ENCODE results near the gene STRC. TPM values are rescaled to one million over a fixed set of nuclear protein-coding genes. Genes with fewer than 3 reads are reported as not detected.
"Not testable (repeated sequence)": the region's sequence is repeated elsewhere in the genome, so short reads cannot be mapped to it uniquely, and the experiment has no call there.

STRC gene
- total RNA-seq, 1 donor from 2014 or later, result not detected

GRCh38 chr15:43625106-43625505 lies 6.5 kb upstream of the STRC start:
- H3K9me3 ChIP-seq, result no peaks in the 10 kb centered on the region
- H3K4me1 ChIP-seq, result no peaks in the 10 kb centered on the region
- intact Hi-C loops (cut with DNase I), result no loop called here
- TF ChIP-seq, protein P1, sequence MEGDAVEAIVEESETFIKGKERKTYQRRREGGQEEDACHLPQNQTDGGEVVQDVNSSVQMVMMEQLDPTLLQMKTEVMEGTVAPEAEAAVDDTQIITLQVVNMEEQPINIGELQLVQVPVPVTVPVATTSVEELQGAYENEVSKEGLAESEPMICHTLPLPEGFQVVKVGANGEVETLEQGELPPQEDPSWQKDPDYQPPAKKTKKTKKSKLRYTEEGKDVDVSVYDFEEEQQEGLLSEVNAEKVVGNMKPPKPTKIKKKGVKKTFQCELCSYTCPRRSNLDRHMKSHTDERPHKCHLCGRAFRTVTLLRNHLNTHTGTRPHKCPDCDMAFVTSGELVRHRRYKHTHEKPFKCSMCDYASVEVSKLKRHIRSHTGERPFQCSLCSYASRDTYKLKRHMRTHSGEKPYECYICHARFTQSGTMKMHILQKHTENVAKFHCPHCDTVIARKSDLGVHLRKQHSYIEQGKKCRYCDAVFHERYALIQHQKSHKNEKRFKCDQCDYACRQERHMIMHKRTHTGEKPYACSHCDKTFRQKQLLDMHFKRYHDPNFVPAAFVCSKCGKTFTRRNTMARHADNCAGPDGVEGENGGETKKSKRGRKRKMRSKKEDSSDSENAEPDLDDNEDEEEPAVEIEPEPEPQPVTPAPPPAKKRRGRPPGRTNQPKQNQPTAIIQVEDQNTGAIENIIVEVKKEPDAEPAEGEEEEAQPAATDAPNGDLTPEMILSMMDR (IDR thresholded peaks at IDR 0.05), result no peak
- no peaks in the 10 kb centered on the region for H3K36me3 ChIP-seq
- H3K27ac ChIP-seq, result no peak overlapping the region
- peaks cover 5% of the 10 kb centered on the region for H3K27me3 ChIP-seq (ENCODE audit: low read depth)
- no peak for DNase-seq
- no peak overlapping the region for H3K4me3 ChIP-seq
- no peak for ATAC-seq

DNA sequence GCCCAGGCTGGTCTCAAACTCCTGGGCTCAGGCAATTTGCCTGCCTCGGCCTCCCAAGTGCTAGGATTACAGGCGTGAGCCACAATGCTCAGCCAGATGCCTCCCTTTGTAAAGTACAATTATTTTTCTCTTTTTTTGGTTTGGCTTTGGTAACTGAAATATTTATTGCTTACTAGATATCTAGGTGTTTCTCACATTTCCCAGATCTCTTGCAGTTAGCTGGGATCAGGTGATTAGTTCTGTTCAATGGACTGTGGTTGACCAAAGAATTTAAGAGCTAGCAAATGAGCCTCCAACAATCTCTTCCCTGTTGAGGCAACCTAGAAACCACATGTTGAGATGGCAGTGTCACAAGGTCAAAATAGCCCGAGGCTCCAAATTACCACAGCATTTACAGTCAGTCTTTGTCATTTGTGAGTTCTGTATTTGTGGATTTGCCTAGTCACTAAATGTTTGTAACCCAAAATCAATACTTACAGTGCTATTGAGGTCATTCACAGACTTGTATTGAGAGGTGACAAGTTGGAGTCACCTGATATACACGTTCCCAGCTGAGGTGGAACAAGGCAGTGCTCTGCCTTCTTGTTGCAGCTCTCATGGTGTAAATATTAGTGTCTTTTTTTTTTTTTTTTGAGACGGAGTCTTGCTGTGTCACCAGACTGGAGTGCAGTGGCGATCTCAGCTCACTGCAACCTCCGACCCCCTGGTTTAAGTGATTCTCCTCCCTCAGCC lies 3.6 kb upstream of the STRC start:
- H3K4me3 ChIP-seq; H3K9me3 ChIP-seq; DNase-seq; intact Hi-C loops (cut with DNase I); H3K4me1 ChIP-seq; H3K27me3 ChIP-seq (ENCODE audit: low read depth); H3K27ac ChIP-seq; ATAC-seq; H3K36me3 ChIP-seq: not testable (repeated sequence)

- H3K9me3 ChIP-seq; H3K36me3 ChIP-seq; H3K27ac ChIP-seq; H3K4me3 ChIP-seq; H3K4me1 ChIP-seq; DNase-seq; intact Hi-C loops (cut with DNase I); H3K27me3 ChIP-seq (ENCODE audit: low read depth): not testable (repeated sequence)
- ATAC-seq, result peak; percentile 29 to 32
Measured at GRCh38 chr15:43617750-43618149, 850 bp downstream of the STRC start.

DNA sequence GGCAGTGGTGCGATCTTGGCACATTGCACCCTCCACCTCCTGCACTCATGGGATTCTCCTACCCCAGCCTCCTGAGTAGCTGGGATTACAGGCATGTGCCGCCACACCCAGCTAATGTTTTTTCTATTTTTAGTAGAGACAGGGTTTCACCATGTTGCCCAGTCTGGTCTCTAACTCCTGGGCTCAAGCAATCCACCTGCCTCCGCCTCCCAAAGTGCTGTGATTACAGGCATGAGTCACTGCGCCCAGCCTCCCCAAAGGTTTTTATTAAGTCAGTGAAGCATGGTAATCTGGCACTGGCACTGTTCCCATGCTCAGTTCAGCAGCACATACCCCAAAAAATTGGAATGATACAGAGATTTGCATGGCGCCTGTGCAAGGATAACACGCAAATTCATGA lies 16.4 kb downstream of the STRC start:
- H3K36me3 ChIP-seq; H3K27me3 ChIP-seq (ENCODE audit: low read depth); ATAC-seq; H3K27ac ChIP-seq; H3K9me3 ChIP-seq; H3K4me3 ChIP-seq; intact Hi-C loops (cut with DNase I); DNase-seq; H3K4me1 ChIP-seq: not testable (repeated sequence)

DNA sequence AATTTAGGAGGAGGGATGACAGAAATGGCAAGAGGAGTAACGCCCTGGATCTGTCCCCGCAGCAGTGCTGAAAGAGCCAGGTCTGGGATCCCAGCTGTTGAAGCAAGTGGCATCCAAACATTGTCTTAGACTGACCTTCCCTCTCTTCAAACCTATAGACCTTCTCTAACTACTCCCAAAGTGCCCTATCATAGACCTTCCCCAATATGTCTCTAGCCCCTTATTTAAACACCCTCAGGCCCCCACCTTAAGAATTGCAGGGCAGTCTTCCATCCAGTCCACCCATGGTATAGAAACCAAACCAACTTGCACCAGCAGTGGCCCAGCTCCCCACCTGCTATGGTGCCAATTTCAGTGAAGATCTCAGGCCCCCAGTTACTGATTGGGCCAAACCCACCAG lies 18.4 kb downstream of the STRC start:
- H3K27me3 ChIP-seq (ENCODE audit: low read depth); ATAC-seq; H3K4me1 ChIP-seq; H3K27ac ChIP-seq; intact Hi-C loops (cut with DNase I); DNase-seq; H3K36me3 ChIP-seq; H3K9me3 ChIP-seq; H3K4me3 ChIP-seq: not testable (repeated sequence)

GRCh38 chr15:43599131-43599530 lies 19.5 kb downstream of the STRC start:
- H3K36me3 ChIP-seq; H3K9me3 ChIP-seq; DNase-seq; intact Hi-C loops (cut with DNase I); H3K4me3 ChIP-seq; H3K4me1 ChIP-seq; H3K27me3 ChIP-seq (ENCODE audit: low read depth); H3K27ac ChIP-seq; ATAC-seq: not testable (repeated sequence)

GRCh38 chr15:43593328-43594190 lies 25.0 kb downstream of the STRC start, which contains the start of gene CKMT1B:
TSS of gene CKMT1B (plus strand) at chr15:43594027. CDS start at chr15:43594219, 192 bp downstream.
- H3K27ac ChIP-seq; intact Hi-C loops (cut with DNase I); H3K27me3 ChIP-seq (ENCODE audit: low read depth); DNase-seq; H3K4me1 ChIP-seq; H3K9me3 ChIP-seq; H3K36me3 ChIP-seq; H3K4me3 ChIP-seq: not testable (repeated sequence)
- ATAC-seq, result peak; percentile 67 to 74

GRCh38 chr15:43592841-43593240 lies 25.8 kb downstream of the STRC start:
- H3K4me1 ChIP-seq; ATAC-seq; DNase-seq; intact Hi-C loops (cut with DNase I); H3K9me3 ChIP-seq; H3K27me3 ChIP-seq (ENCODE audit: low read depth); H3K36me3 ChIP-seq; H3K4me3 ChIP-seq; H3K27ac ChIP-seq: not testable (repeated sequence)

DNA sequence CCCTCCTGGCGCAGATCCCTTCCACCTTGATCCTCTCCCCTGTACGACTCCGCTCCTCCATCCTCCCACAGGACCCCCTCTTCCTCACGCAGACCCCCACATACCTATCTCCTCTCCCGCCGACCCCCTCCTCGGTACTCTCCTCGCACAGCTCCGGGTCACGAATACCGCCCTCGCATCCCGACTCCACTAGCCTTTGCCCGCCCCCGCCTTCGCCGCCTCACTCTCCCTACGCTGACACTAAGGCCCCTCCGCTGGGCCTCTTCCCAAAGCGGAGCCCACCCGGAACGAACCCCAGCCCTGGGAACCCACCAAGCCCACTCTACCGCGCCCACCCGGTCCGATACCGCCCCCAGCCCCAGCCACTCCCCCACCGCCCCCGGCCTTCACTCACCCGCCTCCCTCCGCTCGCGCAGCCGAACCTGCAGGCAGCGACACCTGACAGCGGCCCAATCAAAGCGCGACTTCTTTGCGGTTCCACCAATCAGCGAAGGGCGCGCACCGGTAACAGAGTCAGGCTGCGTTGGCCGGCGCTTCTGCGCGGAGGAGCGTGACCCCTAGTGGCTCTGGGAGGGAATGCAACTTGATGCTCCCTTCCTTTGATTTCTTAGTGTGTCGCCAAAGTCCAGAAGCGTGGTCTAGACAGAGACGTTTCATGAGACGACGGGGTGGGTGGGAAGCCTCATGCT lies 28.7 kb downstream of the STRC start, which contains the start of gene PPIP5K1:
Gene PPIP5K1, minus strand, starts transcription at position 431 of the 689 bp plus-strand sequence. CDS start 5,704 bp downstream, outside the sequence.
- intact Hi-C loops (cut with DNase I); H3K27me3 ChIP-seq (ENCODE audit: low read depth); H3K4me3 ChIP-seq; DNase-seq; H3K4me1 ChIP-seq; H3K9me3 ChIP-seq; H3K36me3 ChIP-seq; H3K27ac ChIP-seq: not testable (repeated sequence)
- peak; percentile 98 to 99 for ATAC-seq

- ATAC-seq; intact Hi-C loops (cut with DNase I); DNase-seq; H3K27me3 ChIP-seq (ENCODE audit: low read depth); H3K4me1 ChIP-seq; H3K27ac ChIP-seq; H3K4me3 ChIP-seq; H3K9me3 ChIP-seq; H3K36me3 ChIP-seq: not testable (repeated sequence)
Measured at GRCh38 chr15:43574607-43575006, 44.0 kb downstream of the STRC start.

DNA sequence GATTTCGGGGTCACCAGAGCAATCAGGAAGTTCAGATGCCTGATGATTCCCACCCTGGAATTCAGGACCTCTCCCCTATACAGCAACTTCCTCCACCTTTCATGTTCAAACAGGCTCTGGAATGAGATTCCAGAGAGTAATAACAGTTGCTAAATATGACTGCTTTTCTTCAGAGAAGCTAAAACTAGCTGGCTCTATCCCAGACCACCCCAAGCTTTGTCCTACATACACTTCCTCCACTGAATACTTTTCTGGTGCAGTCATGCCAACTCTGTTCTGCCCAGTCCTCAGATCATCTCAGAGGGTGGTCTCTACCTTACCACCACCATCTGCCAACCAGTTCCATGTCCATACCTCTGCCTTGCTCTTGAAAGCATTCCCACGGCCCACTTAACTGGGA lies 52.0 kb downstream of the STRC start:
- H3K27me3 ChIP-seq (ENCODE audit: low read depth); H3K36me3 ChIP-seq; H3K9me3 ChIP-seq; H3K27ac ChIP-seq; intact Hi-C loops (cut with DNase I); ATAC-seq; DNase-seq; H3K4me3 ChIP-seq; H3K4me1 ChIP-seq: not testable (repeated sequence)

DNA sequence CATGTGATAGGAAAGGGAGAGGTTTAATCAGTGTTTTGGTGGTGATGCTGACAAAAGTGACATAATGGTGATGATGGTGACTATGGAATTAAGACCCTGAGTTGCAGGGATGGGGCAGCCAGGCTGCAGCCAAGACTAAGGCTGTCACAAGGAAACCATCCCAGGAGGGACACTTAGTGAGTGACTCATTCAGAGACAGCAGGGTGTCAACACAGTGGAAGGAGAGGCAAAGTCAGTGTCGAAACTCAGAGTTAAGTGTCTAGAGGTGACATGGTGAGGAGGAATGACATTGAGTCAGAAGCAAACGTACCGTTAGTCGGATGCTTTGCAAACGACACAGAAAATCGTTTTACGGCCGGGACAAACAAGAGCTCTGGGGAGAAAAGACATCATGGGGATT lies 54.8 kb downstream of the STRC start:
- ATAC-seq; H3K27me3 ChIP-seq (ENCODE audit: low read depth); intact Hi-C loops (cut with DNase I): not testable (repeated sequence)

More for the DNA sequence above, 54.8 kb downstream of the STRC start:
- not testable (repeated sequence) for H3K27ac ChIP-seq, H3K9me3 ChIP-seq, H3K4me3 ChIP-seq, H3K36me3 ChIP-seq, H3K4me1 ChIP-seq, DNase-seq
